Amniotic epithelial cell (primary cell): ENCODE measurements around the gene DNAL4.

Experiments used
- DNase-seq: peaks from one replicate; pipeline ENCODE4 v3.0.0-alpha.2; 2010; ENCODE audit warnings: low read depth

DNAL4 gene

DNA sequence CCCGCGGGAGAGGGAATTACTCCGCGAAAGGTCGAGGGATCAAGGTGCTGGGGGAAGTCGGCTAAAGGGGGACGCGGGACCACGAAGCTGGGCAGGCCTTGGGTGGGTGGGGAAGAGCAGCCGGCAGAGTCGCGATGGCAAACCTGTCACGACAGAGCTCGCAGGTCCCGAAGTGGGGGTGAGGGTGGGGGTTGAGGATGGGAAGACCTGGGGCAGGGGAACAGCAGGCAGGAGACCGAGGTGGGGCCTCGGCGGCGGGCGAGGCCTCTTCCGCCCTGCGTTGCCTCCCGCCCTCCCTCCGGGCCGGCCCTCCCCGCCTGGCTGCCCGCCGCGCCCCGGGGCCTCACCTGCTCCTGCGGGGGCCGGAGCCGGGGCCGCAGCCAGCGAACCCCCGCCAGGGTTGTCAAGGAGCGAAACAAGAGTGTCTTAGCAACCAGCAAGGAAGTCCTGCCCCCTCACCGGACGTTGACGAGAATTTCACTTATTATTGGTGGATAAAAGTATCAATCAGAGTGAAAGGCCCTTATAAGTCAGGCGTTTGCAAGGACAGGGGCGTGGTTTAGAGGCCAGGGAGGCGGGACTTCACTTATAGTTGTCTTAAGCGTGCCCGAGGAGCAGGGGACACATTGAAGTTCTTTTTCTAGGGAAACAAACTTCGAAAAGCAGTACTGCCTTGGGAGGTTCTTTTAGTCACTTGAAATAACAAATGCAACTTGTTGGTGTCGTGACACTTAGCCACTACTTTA, at the start of gene DNAL4:
DNAL4 (minus strand) TSS at position 423 of the 746 bp plus-strand sequence. CDS start 11,412 bp downstream, outside the sequence.
- peak; percentile 99 for DNase-seq

- peak; percentile 66 for DNase-seq
These were observed 49.3 kb upstream of the DNAL4 start for GRCh38 chr22:38843201-38843656.

DNA sequence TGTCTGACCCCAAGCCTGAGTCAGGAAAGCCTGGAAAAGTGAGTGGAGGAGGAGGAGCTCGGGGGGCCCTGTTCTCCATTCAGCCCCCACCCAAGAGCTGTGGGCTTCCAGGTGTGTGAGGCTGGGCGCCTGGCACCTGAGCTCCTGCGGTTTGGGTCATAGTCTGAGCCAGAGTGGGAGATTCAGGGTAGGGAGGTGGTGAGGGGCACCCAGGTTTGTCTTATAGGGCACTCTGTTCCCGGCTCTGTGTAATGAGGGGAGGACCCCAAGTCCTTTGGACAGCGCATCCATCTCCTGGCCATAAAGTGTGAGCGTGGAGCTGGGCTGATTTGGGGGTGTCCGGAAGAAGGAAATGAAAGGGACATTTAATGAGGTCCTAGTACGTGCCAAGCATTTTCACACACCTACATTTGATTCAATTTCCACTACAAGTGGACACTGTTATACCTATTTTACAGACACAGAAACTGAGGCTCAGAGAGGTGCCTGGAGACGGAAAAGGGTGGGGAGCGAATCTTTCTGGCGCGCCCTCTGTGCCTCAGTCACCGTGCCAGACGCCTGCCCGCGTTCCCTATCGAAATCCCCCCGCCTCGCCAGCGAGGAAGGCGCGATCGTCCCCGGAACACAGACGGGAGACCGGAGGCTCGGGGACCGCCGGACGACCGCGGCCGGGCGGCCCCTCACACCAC, 48.7 kb upstream of the DNAL4 start:
- DNase-seq: no peak

- DNase-seq: no peak
These were observed 47.7 kb upstream of the DNAL4 start for GRCh38 chr22:38841635-38842034.

DNA sequence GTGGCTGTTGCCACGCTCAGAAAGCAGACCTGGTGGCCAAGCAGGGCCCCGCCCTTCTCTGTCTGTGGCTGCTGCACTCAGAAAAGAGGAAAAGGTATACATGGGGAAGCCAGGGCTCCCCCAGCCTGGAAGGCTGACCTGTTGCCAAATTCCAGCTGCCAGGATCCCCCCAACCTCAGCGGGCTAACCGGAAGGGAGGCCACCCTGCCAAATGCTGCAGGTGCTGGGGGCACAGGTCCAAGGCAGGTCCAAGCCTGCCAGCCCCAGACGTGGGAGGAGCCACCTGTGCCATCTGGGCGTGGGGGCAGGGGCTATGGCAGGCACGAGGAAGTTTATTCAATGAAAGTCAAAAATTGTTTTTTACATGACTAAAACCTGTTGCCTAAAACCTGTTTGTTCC, 47.3 kb upstream of the DNAL4 start:
- DNase-seq: no peak

- no peak for DNase-seq
These were observed 46.2 kb upstream of the DNAL4 start for GRCh38 chr22:38840129-38840528.

DNA sequence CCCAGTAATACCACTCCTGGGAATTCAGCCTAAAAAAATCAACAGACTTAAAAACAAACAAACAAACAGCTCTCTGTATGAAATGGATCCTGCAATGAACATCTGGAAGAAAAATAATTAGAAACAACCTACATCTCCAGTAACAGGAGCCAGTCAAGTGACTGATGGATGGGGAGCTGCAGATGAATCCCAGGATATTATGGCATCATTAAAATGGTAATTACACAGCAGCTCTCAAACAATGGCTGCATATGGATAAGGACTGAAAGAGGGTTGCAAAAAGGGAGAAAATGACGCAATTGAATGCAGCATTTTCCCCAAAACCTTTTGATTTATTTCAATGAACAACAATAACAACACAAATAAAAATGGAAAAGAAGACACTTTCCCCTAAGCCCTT, 45.7 kb upstream of the DNAL4 start:
- no peak for DNase-seq

- DNase-seq: no peak
These were observed 43.5 kb upstream of the DNAL4 start for GRCh38 chr22:38837414-38837928.

DNA sequence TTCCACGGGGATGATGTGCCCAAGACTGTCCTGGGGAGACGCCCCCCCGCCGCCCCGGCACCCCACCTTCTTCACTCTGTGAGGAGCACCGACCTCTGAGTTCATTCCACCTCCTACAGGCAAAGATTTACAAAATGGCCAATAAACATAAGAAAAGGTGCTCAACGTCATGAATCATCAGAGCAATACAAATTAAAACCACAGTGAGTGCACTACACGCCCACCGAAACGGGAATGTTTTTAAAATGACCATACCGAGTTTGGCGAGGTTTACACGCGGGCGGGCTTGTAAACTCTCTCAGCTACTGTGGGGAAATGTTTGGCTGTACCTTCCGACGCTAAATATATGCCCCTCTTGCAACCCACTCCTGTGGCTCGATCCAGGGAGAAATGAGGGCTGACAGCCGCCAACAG, 42.0 kb upstream of the DNAL4 start:
- peak; percentile 61 for DNase-seq

DNA sequence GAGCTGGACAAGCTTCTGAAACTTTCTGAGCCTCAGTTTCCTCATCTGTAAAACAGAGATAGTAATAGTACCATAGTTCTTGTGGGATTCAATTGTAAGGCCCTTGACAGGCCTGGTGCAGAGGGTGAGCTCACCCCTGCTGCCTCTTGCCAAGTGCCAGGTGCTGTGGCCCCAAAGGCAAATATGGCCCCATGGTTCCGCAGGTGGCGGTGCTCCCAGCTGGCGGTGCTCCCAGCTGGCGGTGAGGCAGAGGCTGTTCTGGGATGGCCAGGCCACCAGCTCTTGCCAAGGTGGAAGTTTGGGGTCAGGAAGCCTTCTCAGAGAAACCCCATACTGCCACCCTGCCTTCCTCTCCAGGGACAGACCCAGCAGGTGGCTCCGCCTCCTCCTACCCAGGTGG, 41.0 kb upstream of the DNAL4 start:
- DNase-seq: no peak

DNA sequence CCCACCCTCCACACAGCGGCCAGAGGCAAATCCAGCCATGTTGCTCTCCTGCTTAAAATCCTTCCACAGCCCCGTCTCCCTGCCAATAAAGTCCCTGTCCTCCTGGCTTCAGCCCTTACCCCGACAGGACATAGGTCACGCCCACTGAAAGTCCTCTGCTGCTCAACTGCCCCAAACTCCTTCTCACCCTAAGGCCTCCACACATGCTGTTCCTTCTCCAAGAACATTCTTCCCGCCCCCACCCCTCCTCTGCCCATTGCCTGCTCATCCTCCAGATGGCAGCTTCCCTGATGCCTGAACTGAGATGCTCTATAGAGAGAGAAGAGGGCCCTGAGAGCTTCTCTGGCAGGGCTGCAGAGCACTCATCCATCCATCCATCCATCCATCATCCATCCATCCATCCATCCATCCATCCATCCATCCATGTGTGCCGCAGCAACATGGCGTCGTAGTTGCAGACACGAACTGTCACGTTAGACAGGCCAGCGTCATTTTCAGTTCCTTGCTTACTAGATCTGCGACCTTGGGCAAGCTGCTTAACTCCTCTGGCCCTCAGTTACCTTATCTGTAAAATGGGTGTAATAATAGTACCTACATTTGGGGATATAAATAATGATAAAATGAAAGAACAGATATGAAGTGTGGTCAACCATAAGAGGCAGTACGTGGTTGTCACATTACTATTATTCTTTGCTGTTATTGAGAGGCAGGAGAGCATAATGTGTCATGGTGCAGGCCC, 40.4 kb upstream of the DNAL4 start:
- no peak for DNase-seq

DNA sequence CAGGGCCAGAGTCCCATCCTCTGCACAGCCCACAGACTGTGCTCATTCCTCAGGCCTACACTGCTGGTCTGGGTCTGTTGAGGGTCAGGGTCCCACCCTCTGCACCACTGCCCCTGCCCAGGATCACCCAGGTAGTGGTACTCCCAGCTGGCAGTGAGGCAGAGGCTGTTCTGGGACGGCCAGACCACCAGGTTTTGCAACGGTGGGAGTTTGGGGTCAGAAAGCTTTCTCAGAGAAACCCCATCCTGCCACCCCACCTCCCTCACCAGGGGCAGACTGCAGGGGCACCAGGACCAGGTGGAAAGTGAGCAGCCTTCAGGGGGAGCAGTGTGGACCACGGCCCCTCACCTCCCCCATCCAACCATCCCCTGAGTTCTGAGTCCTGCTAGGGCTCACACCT, 39.1 kb upstream of the DNAL4 start:
- DNase-seq: no peak

- DNase-seq: no peak
These were observed 38.3 kb upstream of the DNAL4 start for GRCh38 chr22:38832005-38832978.

DNA sequence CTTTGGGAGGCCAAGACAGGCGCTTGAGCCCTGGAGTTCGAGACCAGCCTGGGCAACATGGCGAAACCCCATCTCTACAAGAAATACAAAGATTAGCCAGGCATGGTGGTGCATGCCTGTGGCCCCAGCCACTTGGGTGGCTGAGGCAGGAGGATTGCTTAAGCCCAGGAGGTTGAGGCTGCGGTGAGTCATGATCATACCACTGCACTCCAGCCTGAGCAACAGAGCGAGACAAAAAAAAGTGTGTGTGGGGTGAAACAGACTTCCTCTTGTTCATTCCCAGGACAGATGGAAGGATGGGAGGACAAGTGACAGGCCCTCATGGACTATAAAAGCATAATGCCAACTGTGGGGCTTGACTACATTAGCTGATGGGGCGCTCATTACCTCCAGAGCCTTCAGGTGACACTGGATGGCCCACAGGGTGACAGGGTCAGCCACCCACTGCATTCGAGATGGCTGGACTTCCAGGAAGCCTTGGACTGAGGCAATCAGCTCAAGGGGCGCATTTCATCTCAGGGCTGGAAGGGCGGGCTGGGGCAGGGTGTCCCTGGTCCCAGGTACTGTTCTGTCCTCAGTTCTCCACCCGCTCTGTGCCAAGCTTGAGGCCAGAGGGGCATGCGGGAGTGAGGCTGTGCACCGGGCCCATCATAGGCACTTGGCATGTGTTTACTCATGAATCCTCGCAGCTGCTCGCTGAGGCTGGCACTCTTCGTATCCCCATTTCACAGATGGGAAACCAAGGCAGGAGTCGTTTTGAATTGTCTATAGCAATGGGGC, 37.4 kb upstream of the DNAL4 start:
- DNase-seq: peak; percentile 87

DNA sequence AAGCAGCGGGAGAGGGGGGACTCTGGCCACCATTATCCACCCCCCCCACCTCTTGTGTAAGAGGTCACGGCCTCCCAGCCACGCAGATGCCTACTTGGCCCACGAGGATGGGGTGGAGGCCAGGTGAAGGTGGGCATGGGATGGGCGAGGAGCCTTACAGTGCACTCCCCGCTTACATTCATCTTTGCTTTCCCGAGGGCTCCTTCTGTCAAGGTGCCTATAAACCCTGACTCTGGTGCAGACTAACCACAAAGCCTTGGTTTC, 36.8 kb upstream of the DNAL4 start:
- DNase-seq: no peak

DNA sequence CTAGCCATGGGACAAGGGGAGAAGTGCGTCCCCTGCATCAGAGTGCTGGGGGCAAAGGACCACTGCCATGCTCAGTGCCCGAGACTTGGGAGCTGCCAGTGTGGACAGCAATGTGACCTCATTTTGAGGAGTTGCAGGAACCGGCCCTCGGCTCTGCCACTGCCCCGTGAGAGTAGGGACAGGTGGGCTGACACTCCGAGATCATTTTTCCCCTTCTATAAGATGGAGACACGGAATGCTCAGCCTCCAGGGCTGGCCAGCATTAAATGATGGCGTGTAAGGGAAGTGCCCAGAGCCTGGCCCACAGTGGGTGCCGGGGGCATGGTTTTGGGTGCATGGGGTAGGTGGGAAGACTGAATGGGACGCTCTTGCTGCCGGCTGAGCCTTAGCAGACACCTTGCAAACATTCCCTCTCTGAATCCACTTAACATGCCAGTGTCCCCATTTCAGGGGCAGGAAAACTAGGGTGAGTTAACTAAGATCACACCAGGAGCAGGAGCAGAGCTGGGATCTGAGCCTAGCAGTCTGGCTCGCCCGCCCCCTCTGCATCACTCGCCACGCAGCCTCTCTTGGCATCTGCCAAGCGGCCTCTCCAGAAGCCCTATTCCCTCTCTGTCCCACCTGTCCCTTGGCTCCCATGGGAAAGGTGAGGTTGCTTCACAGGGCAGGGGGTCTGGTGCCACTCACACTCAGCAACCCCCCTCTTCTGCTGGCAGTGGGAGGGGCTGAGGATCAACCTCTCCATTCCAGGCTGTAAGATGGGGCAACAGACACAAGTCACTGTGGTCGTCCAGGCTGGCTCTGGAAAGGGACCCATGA, 36.3 kb upstream of the DNAL4 start:
- DNase-seq: no peak

GRCh38 chr22:38829485-38829884, 35.5 kb upstream of the DNAL4 start:
- DNase-seq: no peak

- no peak for DNase-seq
These were observed 34.8 kb upstream of the DNAL4 start for GRCh38 chr22:38828616-38829205.

DNA sequence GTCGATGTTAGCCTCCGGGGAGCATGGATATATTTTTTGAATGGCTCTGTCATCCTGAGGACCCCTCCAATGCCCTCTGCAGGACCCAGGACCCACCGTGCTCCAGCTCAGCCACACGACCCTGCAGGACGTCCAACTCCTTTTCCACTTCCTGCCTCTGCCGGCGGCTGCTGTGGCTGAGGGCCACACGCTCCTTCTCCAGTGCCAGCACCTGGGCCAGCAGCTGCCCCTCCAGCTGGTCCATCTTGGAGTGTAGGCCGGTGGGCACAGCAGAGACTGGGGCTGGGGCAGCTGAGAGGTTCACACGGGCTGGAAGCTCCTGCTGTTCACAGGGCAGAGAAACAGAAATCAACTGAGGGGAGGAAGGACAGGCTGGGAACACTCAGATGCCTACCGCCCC, 34.2 kb upstream of the DNAL4 start:
- DNase-seq: no peak

GRCh38 chr22:38827510-38827909, 33.6 kb upstream of the DNAL4 start:
- DNase-seq: no peak
